ENCODE results near the gene TRMT6. TPM values are rescaled to one million over a fixed set of nuclear protein-coding genes. Genes with fewer than 3 reads are reported as not detected.

Gene TRMT6
- total RNA-seq, 2 experiments from 2014 or later: 22.5 to 29.5 TPM

DNA sequence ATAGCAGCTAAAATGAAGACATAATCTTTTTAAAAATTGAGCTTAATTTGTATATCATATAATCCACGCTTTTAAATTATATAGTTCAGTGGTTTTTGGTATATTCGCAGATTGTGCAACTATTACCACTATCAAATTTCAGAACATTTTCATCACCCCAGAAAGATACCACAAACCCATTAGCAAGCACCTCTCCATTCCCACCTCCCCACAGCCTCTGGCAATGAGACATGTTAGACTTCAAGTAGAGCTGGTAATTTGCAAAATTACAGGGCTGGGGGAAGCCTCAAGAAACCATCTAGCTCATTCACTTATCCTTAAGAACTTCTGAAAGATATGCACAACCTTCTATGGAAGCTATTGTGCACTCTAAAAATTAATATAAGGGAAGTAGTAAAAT, 37.2 kb downstream of the TRMT6 start:
- TF ChIP-seq EZH2phosphoT487 (IDR thresholded peaks at IDR 0.05; ENCODE audit: borderline replicate concordance, low read depth, low read length): no peak
- TF ChIP-seq, protein P1, sequence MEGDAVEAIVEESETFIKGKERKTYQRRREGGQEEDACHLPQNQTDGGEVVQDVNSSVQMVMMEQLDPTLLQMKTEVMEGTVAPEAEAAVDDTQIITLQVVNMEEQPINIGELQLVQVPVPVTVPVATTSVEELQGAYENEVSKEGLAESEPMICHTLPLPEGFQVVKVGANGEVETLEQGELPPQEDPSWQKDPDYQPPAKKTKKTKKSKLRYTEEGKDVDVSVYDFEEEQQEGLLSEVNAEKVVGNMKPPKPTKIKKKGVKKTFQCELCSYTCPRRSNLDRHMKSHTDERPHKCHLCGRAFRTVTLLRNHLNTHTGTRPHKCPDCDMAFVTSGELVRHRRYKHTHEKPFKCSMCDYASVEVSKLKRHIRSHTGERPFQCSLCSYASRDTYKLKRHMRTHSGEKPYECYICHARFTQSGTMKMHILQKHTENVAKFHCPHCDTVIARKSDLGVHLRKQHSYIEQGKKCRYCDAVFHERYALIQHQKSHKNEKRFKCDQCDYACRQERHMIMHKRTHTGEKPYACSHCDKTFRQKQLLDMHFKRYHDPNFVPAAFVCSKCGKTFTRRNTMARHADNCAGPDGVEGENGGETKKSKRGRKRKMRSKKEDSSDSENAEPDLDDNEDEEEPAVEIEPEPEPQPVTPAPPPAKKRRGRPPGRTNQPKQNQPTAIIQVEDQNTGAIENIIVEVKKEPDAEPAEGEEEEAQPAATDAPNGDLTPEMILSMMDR (conservative IDR thresholded peaks at IDR 0.05; ENCODE audit: low read length): no peak
- ChIA-PET CTCF (ENCODE audit: unreplicated experiment) (no interaction called here), POLR2A (interaction anchor here (0.7 to 1.0 kb wide), 3 partner anchors 72 to 116 kb away, joined by 3 read pairs; no protein-coding TSS in a partner anchor)
- no peak overlapping the region for H3K4me3 ChIP-seq (ENCODE audit: low read depth, low read length, poor library complexity, severe bottlenecking)
- peaks cover 9% of the 10 kb centered on the region for H3K4me1 ChIP-seq (ENCODE audit: insufficient read depth, low read length, poor library complexity, severe bottlenecking)
- no peaks in the 10 kb centered on the region for H3K9me2 ChIP-seq (ENCODE audit: insufficient read depth, low read length)
- H3K4me2 ChIP-seq (ENCODE audit: low read length): no peak overlapping the region
- no peaks in the 10 kb centered on the region for H3K79me2 ChIP-seq (ENCODE audit: insufficient read depth, low read depth, low read length)
- intact Hi-C loops (cut with micrococcal nuclease; ENCODE audit: unreplicated experiment): no loop called here
- no TSS peak for BruUV-seq (replicated peaks)
- no peak overlapping the region for H2AFZ ChIP-seq (ENCODE audit: low read length)
- H3K9me3 ChIP-seq (ENCODE audit: low read length): no peaks in the 10 kb centered on the region
- no peaks in the 10 kb centered on the region for H4K20me1 ChIP-seq (ENCODE audit: insufficient read depth, low read length)
- no peaks in the 10 kb centered on the region for H3K36me3 ChIP-seq (ENCODE audit: insufficient read depth, low read length)
- DNase-seq (ENCODE audit: low spot score): no peak
- H3K27ac ChIP-seq (ENCODE audit: low read depth, low read length, poor library complexity, severe bottlenecking): no peak overlapping the region

DNA sequence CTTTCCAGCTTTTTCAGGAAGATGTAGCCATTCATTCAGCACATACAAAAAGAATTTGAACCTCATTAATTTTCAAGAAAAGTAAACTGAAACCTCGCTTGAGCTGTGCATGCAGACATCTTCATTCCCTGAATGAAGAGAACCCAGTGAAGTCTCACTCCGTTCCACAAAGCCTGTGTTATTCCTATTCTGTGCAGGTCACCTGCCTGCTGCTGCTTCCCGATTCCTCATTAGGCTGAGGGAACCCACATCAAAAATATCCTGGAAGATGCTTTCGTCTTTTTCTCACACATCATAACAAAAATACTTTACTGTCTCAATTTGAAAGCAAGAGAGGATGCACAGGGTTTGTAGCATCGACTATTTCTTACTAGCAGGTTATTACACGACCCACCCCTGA, 40.1 kb downstream of the TRMT6 start:
- H2AFZ ChIP-seq (ENCODE audit: low read length): no peak overlapping the region
- H3K4me1 ChIP-seq (ENCODE audit: insufficient read depth, low read length, poor library complexity, severe bottlenecking): peaks cover 9% of the 10 kb centered on the region
- H3K4me2 ChIP-seq (ENCODE audit: low read length): no peak overlapping the region
- BruUV-seq (replicated peaks): no TSS peak
- H3K9me3 ChIP-seq (ENCODE audit: low read length): no peaks in the 10 kb centered on the region
- no peaks in the 10 kb centered on the region for H3K9me2 ChIP-seq (ENCODE audit: insufficient read depth, low read length)
- intact Hi-C loops (cut with micrococcal nuclease; ENCODE audit: unreplicated experiment): no loop called here
- H4K20me1 ChIP-seq (ENCODE audit: insufficient read depth, low read length): no peaks in the 10 kb centered on the region
- no peak overlapping the region for H3K4me3 ChIP-seq (ENCODE audit: low read depth, low read length, poor library complexity, severe bottlenecking)
- TF ChIP-seq EZH2phosphoT487 (IDR thresholded peaks at IDR 0.05; ENCODE audit: borderline replicate concordance, low read depth, low read length): no peak
- TF ChIP-seq, protein P1 (conservative IDR thresholded peaks at IDR 0.05; ENCODE audit: low read length): no peak
- ChIA-PET CTCF (ENCODE audit: unreplicated experiment) (no interaction called here), POLR2A (no interaction called here)
- H3K79me2 ChIP-seq (ENCODE audit: insufficient read depth, low read depth, low read length): no peaks in the 10 kb centered on the region
- DNase-seq (ENCODE audit: low spot score): no peak
- H3K27ac ChIP-seq (ENCODE audit: low read depth, low read length, poor library complexity, severe bottlenecking): no peak overlapping the region
- no peaks in the 10 kb centered on the region for H3K36me3 ChIP-seq (ENCODE audit: insufficient read depth, low read length)

DNA sequence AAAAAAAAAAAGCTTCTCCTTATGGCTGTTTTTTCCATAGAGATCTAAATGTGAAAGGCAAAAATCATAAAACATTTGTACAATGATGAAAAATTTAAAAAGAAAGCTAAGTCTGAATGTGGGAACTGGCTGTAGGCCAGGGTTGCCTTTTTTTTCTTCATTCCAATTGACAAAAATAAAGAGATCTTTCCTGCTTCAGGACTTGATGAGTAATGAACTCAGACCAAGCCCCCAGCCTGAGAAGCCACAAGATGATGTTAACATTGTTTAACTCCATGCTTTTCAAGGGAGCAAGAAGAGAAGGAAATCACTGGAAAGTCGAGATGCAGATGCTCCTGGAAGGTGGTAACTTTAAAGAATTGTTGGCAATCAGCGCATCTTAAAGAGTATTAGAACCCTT, 41.4 kb downstream of the TRMT6 start:
- POLR2A ChIA-PET: no interaction called here

More for the DNA sequence above, 41.4 kb downstream of the TRMT6 start:
- no peak overlapping the region for H3K27ac ChIP-seq (ENCODE audit: low read depth, low read length, poor library complexity, severe bottlenecking)
- H3K9me3 ChIP-seq (ENCODE audit: low read length): no peaks in the 10 kb centered on the region
- no peaks in the 10 kb centered on the region for H3K9me2 ChIP-seq (ENCODE audit: insufficient read depth, low read length)
- peaks cover 9% of the 10 kb centered on the region for H3K4me1 ChIP-seq (ENCODE audit: insufficient read depth, low read length, poor library complexity, severe bottlenecking)
- CTCF ChIA-PET (ENCODE audit: unreplicated experiment): no interaction called here
- no peak overlapping the region for H3K4me2 ChIP-seq (ENCODE audit: low read length)
- no peaks in the 10 kb centered on the region for H3K79me2 ChIP-seq (ENCODE audit: insufficient read depth, low read depth, low read length)
- no TSS peak for BruUV-seq (replicated peaks)
- TF ChIP-seq, protein P1 (conservative IDR thresholded peaks at IDR 0.05; ENCODE audit: low read length): no peak
- no peak for TF ChIP-seq EZH2phosphoT487 (IDR thresholded peaks at IDR 0.05; ENCODE audit: borderline replicate concordance, low read depth, low read length)
- intact Hi-C loops (cut with micrococcal nuclease; ENCODE audit: unreplicated experiment): no loop called here
- H2AFZ ChIP-seq (ENCODE audit: low read length): no peak overlapping the region
- DNase-seq (ENCODE audit: low spot score): no peak
- no peaks in the 10 kb centered on the region for H4K20me1 ChIP-seq (ENCODE audit: insufficient read depth, low read length)
- H3K4me3 ChIP-seq (ENCODE audit: low read depth, low read length, poor library complexity, severe bottlenecking): no peak overlapping the region
- H3K36me3 ChIP-seq (ENCODE audit: insufficient read depth, low read length): no peaks in the 10 kb centered on the region

All from OCI-LY7 (cell line).